GM21526 (cell line): ENCODE data around the gene CIC.

Source experiments
- ATAC-seq: cut with Tn5 transposase; IDR thresholded peaks from one replicate; pipeline ENCODE4 v1.9.1; 2021; ENCODE audit warnings: moderate library complexity; ENCODE audit not compliant: unreplicated experiment, low FRiP score

Gene CIC

DNA sequence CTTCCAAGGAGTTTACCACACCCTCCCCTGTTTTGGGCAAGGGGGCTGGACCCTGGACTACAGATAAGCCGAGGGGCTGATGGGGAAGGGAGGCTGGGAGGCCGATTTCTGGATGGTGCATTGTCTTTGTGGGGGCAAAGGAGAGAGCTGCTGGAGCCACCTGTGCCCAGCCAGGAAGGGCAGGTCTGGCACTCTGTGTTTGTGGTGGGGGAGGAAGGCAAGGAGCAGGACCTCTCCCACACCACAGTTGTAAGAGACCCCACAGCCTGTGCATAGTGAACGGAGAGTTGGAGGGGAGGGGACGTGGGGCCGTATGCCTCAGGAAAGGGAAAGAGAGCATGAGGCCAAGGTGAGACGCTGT, 16.9 kb downstream of the CIC start:
- ATAC-seq = no peak

DNA sequence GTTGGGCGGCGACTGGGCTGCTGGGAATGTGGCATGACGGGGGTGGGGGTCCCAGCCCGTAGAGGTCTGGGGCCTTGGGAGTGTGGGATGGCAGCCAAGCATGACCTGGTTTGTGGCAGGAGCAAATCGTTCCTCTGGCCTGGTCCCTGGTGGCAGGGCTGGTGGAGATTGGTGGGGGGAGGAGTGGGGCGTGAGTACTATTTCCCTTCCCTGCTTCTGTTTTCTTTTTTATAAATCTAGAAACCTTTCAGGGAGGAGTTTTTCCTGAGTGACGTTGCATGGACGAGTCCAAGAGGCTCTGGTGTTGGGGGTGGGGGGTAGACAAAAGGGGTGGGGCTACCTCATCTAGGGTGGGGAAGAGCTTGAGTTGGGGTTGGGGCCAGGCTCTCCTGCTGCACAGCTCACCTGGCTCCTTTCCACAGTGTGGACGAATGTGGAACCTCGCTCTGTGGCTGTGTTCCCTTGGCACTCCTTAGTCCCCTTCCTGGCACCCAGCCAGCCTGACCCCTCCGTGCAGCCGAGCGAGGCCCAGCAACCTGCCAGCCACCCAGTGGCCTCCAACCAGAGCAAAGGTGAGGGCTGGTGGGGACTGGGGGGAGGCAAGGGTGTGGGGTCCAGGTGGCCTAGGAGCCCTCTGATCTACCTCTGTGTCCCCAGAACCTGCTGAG, 17.4 kb downstream of the CIC start:
- ATAC-seq = no peak

DNA sequence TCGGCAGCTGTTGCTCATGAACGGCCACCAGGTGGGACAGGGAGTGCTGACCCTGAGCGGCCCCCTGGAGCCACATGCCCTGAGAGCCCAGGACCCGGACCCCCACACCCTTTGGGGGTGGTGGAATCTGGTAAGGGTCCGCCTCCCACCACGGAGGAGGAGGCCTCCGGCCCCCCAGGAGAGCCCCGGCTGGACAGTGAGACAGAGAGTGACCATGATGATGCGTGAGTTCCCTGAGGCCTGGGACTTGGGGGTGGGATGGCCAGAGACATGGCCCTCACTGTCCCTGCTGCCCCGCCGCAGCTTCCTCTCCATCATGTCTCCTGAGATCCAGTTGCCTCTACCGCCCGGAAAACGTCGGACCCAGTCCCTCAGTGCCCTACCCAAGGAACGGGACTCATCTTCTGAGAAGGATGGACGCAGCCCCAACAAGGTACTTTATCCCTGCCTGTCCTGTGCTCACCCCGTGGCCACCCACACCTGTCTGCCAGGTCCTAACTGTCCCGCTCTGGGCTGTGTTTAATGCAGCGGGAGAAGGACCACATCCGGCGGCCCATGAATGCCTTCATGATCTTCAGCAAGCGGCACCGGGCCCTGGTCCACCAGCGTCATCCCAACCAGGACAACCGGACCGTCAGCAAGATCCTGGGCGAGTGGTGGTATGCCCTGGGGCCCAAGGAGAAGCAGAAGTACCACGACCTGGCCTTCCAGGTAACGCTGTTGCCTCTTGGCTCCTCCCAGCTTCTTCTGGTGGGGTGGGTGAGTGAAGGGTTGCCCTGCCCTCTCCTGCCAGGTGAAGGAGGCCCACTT, 18.2 kb downstream of the CIC start:
- no peak for ATAC-seq

DNA sequence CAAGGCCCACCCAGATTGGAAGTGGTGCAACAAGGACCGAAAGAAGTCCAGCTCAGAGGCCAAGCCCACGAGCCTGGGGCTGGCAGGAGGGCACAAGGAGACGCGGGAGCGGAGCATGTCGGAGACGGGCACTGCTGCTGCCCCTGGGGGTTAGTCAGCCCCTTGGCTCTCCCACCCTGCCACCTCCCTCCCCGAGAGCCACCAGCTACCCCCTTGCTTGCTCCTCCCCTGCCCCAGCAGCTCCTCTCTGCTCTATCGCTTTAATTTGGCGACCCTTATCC, 18.7 kb downstream of the CIC start:
- ATAC-seq = no peak

DNA sequence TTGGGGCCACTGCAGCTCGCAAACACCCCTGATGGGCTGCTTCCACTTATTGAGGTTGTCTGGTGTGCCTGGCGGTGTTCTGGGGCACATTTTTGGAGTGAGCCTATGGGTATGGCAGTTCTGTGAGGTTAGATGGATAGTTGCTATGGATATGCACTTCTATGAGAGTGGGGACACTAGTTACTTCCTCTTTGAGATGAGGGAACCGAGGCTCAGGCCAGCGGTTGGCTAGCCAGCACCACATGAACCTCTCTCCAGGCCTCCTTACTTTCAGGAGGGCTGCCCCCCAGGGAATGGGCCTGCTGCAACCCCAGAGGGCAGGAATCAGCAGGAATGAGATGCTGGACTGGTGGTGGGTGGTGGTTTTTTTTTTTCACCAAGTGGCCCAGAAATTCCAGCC, 19.3 kb downstream of the CIC start:
- no peak for ATAC-seq

DNA sequence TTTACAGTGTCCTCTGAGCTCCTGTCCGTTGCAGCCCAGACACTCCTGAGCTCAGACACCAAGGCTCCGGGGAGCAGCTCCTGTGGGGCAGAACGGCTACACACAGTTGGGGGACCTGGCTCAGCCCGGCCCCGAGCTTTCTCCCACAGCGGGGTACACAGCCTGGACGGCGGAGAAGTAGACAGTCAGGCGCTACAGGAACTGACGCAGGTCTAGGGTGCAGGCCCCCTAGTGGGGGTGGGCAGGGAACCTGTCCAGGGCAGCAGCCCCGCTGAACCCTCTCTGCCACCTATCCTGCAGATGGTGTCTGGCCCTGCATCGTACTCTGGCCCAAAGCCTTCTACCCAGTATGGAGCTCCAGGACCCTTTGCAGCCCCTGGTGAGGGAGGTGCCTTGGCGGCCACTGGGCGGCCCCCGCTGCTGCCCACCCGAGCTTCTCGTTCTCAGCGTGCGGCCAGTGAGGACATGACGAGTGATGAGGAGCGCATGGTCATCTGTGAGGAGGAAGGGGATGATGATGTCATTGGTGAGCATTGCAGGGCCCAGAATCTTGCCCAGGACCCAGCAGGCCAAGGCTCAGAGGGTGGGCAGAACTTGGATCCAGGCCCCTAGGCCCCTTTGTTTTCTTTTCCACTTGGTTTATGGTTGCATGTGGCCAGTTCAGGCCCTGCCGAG, 20.0 kb downstream of the CIC start:
- no peak for ATAC-seq

DNA sequence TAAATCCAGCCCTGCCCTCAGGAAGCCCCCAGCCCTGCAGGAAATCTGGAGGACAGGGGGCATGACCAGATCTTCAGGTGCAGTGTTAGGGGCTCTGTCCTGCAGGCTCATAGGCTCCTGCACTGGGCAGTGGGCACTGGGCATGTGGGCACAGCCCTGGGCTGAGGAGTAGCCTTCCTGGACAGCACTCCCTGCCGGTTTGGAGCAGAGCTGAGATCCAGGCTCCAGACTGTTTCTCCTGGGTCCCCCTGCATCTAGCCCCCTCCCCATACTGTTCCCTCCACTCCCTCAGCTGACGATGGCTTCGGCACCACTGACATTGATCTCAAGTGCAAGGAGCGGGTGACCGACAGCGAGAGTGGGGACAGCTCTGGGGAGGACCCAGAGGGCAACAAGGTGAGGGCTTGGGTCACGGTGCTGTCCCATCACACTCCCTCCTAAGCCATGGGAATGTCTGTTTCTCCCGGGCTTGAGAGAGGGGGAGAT, 20.5 kb downstream of the CIC start:
- no peak for ATAC-seq

DNA sequence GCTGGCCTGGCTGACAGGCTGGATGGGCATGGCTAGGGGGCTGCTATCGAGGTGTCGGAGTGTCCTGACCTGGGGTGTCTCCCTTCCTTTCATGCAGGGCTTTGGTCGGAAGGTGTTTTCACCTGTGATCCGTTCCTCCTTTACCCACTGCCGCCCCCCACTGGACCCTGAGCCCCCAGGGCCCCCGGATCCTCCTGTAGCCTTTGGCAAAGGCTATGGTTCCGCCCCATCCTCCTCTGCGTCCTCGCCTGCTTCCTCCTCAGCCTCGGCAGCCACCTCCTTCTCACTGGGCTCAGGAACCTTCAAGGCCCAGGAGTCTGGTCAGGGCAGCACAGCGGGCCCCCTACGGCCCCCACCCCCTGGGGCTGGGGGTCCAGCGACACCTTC, 21.1 kb downstream of the CIC start:
- no peak for ATAC-seq

DNA sequence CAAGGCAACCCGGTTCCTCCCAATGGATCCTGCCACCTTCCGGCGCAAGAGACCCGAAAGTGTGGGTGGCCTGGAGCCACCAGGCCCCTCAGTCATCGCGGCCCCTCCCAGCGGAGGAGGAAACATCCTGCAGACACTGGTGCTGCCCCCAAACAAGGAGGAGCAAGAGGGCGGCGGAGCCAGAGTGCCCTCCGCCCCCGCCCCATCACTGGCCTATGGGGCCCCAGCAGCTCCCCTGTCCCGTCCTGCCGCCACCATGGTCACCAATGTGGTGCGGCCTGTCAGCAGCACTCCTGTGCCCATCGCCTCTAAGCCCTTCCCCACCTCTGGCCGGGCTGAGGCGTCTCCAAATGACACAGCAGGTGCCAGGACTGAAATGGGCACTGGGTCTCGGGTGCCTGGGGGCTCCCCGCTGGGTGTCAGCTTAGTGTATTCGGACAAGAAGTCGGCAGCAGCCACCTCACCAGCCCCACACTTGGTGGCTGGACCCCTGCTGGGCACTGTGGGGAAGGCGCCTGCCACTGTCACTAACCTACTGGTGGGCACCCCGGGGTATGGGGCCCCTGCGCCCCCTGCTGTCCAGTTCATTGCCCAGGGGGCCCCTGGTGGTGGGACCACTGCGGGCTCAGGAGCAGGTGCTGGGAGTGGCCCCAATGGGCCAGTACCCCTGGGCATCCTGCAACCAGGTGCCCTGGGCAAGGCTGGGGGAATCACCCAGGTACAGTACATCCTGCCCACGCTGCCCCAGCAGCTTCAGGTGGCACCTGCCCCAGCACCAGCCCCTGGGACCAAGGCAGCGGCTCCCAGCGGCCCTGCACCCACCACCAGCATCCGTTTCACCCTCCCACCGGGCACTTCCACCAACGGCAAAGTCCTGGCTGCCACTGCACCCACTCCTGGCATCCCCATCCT, 21.7 kb downstream of the CIC start:
- no peak for ATAC-seq

DNA sequence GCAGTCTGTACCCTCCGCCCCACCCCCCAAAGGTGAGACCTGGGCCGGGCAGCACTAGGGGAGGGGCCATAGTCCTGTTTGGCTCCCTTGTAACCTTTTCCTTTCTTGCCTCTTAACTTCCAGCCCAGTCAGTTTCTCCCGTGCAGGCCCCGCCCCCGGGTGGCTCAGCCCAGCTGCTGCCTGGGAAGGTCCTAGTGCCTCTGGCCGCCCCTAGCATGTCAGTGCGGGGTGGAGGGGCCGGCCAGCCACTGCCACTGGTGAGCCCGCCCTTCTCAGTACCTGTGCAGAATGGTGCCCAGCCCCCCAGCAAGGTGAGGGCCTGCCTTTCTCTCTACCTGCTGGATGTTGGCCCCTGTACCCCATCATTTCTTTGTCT, 22.4 kb downstream of the CIC start:
- no peak for ATAC-seq

DNA sequence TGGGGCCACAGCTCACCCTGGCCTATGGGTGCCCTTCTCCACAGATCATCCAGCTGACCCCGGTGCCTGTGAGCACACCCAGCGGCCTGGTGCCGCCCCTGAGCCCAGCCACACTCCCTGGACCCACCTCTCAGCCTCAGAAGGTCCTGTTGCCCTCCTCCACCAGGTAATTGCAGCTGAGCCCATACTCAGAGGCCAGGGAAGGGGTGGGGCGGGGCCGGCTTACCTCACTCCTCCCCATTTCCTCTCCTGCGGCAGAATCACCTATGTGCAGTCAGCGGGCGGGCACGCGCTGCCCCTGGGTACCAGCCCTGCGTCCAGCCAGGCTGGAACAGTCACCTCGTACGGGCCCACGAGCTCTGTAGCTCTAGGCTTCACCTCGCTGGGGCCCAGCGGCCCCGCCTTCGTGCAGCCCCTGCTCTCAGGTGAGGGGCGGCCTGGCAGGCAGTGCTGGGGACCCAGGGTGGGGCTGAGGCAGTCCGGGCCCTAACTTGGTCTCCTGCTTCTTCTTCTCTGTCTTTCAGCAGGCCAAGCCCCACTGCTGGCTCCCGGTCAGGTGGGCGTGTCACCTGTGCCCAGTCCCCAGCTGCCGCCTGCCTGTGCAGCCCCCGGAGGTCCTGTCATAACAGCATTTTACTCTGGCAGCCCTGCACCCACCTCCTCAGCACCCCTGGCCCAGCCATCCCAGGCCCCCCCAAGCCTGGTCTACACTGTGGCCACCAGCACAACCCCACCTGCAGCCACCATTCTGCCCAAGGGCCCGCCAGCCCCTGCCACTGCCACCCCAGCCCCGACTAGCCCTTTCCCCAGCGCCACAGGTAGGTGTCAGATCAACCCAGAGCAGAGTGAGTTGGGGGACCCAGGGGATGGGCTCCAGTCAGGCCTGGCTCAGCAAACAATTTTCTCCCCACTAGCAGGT, 23.2 kb downstream of the CIC start:
- no peak for ATAC-seq

DNA sequence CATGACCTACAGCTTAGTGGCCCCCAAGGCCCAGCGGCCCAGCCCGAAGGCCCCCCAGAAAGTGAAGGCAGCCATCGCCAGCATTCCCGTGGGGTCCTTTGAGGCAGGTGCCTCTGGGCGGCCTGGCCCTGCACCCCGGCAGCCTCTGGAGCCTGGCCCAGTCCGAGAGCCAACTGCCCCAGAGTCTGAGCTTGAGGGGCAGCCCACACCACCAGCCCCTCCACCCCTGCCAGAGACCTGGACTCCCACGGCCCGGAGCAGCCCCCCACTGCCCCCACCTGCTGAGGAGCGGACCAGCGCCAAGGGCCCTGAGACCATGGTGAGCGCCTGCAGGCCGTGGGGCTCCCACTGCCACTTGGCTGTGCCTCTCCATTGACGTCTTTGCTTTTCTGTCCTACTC, 23.9 kb downstream of the CIC start:
- ATAC-seq = no peak

DNA sequence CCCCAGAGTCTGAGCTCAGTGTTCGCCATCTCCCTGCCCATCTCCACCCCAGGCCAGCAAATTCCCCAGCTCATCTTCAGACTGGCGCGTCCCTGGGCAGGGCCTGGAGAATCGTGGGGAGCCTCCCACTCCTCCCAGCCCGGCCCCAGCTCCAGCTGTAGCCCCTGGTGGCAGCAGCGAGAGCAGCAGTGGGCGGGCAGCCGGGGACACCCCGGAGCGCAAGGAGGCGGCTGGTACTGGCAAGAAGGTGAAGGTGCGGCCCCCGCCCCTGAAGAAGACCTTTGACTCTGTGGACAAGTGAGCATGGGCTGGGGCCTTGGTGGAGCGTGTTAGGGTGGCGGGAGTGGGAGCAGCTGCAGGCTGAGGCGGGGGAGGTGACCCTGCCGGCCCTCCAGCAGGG, 24.5 kb downstream of the CIC start:
- no peak for ATAC-seq

DNA sequence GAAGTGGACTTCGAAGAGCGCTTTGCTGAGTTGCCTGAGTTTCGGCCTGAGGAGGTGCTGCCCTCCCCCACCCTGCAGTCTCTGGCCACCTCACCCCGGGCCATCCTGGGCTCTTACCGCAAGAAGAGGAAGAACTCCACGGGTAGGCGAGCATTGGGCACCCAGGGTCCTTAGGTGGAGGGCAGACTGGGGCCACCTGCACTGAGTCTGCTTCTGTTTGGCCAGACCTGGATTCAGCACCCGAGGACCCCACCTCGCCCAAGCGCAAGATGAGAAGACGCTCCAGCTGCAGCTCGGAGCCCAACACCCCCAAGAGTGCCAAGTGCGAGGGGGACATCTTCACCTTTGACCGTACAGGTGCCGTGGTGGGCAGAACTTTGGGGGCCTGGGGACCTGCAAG, 24.9 kb downstream of the CIC start:
- ATAC-seq = no peak

DNA sequence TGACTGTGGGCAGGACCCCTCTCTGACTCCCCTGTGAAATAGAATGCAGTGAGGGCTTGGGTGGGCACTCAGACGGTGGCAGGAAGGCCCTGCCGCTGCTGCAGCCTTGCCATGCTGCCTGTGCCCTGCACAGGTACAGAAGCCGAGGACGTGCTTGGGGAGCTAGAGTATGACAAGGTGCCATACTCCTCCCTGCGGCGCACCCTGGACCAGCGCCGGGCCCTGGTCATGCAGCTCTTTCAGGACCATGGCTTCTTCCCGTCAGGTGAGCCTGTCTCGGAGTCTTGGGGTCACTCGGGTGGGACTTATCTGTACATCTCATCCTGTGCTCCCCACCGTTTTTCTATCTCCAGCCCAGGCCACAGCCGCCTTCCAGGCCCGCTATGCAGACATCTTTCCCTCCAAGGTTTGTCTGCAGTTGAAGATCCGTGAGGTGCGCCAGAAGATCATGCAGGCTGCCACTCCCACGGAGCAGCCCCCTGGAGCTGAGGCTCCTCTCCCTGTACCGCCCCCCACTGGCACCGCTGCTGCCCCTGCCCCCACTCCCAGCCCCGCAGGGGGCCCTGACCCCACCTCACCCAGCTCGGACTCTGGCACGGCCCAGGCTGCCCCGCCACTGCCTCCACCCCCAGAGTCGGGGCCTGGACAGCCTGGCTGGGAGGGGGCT, 25.6 kb downstream of the CIC start:
- ATAC-seq = no peak

DNA sequence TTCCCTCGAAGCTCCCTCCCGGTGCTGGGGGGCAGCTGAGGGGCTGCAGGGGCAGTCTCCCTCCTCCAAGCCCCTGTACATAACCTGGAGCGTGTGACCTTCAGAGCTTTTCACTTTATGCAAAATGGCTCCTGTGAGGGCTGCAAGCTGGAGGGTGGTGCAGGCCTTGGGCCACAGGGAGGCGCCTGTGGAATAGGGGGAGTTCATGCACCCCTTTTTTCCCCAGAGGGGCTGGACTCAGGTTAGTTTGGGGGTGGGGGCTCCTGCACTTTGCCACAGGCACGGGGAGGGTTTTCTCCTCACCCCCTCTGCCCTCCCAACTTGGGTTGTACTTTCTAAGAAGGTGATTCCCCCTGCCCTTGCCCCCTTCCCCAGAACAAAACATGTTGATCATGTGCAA, 26.3 kb downstream of the CIC start:
- ATAC-seq = no peak

DNA sequence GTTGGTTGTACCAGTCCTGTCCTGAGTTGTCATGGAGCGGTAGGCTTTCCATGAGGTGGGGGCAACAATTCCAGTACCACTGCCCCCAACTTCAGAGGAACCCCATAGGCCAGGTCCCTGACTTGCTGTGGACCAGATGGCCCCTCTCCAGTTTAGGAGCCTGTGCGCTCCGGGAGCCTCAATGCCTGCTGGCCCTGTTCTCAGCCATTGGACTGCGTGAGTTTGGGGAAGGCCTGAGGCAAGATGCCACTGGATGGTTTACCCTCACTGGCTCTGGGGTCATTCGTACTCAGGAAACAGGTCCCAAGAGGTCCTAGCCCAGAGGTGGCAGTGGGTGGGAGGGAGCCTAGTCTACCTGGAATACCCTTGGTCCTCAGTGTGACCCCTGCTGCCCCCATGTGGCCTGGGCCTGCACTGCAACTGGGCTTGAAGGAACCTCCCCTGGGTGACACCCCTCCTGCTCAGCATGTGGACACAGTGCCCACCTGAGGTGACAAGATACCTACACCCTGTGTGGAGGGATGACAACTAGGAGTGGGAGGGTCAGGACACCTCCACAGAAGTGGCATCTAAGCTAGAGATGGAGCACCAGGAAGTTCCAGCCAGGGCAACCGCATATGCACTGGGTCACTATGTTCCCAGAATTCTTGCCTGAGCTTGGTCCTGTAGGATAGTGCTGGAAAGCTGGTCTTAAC, 26.9 kb downstream of the CIC start:
- no peak for ATAC-seq

DNA sequence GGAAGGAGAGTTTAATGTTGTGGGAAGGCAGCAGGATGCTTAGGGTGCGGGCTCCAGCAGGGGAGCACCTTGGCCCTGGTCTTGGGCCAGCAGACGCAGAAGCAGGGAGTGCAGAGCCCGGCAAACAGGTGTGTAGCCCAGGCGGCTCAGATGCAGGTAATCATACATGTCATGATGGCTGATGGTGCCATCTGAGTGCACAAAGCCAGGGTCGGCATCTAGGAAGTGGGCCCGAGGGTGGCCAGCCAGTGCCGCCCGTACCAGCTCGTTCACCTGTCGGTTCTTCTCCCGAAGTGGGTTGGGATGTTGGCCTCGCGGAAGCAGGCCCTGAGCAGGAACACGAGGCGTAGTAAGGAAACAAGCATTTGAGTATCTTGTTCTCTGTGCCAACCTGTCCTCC, 28.0 kb downstream of the CIC start:
- ATAC-seq = no peak

DNA sequence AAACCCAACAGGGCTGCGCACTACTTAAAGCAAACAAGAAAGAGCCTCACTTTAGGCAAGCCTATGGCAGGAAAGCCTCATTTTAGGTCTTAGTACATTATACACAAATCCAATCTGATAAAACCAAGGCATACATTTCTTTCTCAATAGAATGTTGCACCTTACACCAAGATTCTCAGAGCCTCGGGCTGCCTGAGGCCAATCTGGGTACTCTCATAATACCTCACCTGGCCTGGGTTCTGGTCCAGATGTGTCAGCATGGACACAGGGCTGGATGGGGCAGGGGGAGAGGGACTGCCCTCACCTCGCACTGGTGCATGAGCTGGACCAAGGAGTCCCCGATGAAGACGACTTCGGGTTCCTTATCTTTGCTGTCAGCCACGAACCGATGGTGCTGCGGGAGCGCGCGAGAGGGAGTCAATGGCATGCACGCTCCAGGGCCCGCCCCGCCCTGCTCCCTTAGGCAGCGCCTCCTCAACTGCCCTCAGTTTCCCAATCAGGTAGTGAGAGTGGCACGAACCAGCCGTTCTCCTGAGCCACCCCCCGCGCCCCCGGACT, 32.7 kb downstream of the CIC start, which contains the start of gene PRR19:
PRR19 (plus strand) TSS at position 487 of the 558 bp plus-strand sequence. CDS start 7,453 bp downstream, outside the sequence.
- ATAC-seq = no peak
